Activated CD8-positive, alpha-beta T cell treated with anti-CD3 and anti-CD28 coated beads, Interleukin-2, amount 10 ng/mL, durations not matched to agents 7 days and 5 days (primary cell): ENCODE measurements around the gene TDRD1. TPM values are rescaled to one million over a fixed set of nuclear protein-coding genes. Genes with fewer than 3 reads are reported as not detected.

Experiments
- ATAC-seq: fragments of 150-1000 bp; cut with Tn5 transposase; one replicate; pipeline ENCODE4 v1.10.0; 2021; ENCODE audit warnings: moderate library complexity
- CTCF ChIA-PET: fragments of 350-600 bp; sonication (Branson Sonifier 250); formaldehyde crosslinking; loops from one replicate; lab custom pipeline; 2021; ENCODE audit warnings: antibody characterized with exemption; lab: Charles Lee
- POLR2A ChIA-PET: fragments of 350-600 bp; sonication (Branson Sonifier 250); formaldehyde crosslinking; loops from one replicate; lab custom pipeline; 2021; ENCODE audit warnings: antibody characterized with exemption; lab: Charles Lee
- DNase-seq: peaks from one replicate; pipeline ENCODE4 v3.0.0-alpha.2; 2020
- H3K27ac Mint-ChIP-seq: one replicate; pipeline ENCODE4 v1.8.0; 2021; ENCODE audit warnings: mild to moderate bottlenecking, mixed read lengths
- H3K27me3 Mint-ChIP-seq: one replicate; pipeline ENCODE4 v1.8.0; 2021; ENCODE audit warnings: low read depth, mixed read lengths
- H3K36me3 Mint-ChIP-seq: one replicate; pipeline ENCODE4 v1.8.0; 2021; ENCODE audit warnings: low read depth, mixed read lengths
- H3K4me1 Mint-ChIP-seq: one replicate; pipeline ENCODE4 v1.8.0; 2021; ENCODE audit warnings: low read depth, mixed read lengths
- H3K4me3 Mint-ChIP-seq: one replicate; pipeline ENCODE4 v1.8.0; 2021; ENCODE audit warnings: mild to moderate bottlenecking, mixed read lengths
- H3K9me3 Mint-ChIP-seq: one replicate; pipeline ENCODE4 v1.8.0; 2022; ENCODE audit warnings: mixed read lengths; ENCODE audit not compliant: insufficient read depth
- total RNA-seq, 2 experiments: library from RNA; stranded (reverse); gene quantifications; one replicate each; pipeline ENCODE4 v1.2.3, GENCODE V29; 2021

TDRD1 gene
- total RNA-seq, 2 experiments from 2014 or later, result not detected

GRCh38 chr10:114257498-114257897, 78.3 kb downstream of the TDRD1 start:
- ATAC-seq (no peak), DNase-seq (no peak)
- no peak overlapping the region for H3K4me3 Mint-ChIP-seq
- POLR2A ChIA-PET, result no interaction called here
- H3K27ac Mint-ChIP-seq, result no peak overlapping the region
- no peaks in the 10 kb centered on the region for H3K36me3 Mint-ChIP-seq
- H3K4me1 Mint-ChIP-seq, result no peaks in the 10 kb centered on the region
- CTCF ChIA-PET, result no interaction called here
- no peaks in the 10 kb centered on the region for H3K9me3 Mint-ChIP-seq
- H3K27me3 Mint-ChIP-seq, result no peaks in the 10 kb centered on the region

DNA sequence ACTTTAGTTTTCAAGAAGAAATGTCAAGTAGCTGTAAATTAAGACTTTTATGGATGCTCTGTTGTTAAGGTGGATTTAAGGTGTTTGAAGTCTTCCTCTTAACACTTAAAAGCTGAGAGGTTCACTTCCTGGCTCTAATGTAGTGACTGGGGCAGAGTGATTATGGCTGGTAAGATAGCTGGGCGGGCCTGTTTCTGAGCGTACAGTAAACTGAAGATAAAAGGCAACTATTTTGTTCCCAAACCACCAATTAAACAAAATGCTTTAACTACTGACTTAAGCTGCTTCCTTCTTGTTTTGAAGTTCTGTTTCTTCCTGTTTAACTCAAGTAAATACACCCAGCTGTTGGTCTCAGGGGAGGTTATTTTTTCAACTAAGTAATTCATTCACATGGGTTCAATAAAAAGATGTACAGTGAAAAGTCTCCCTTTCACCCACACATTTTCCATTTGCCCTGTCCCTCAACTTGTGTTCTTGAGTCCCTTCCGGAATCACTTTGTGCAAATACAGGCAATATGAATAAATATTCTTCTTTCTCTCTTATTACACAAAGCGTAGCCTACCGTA, 79.2 kb downstream of the TDRD1 start:
- H3K4me3 Mint-ChIP-seq, result no peak overlapping the region
- ATAC-seq, result no peak
- no peak for DNase-seq
- H3K4me1 Mint-ChIP-seq, result no peaks in the 10 kb centered on the region
- CTCF ChIA-PET, result interaction anchor here (0.8 to 1.1 kb wide), 2 partner anchors 20 to 46 kb away, joined by 4 to 6 read pairs; no protein-coding TSS in a partner anchor
- no peaks in the 10 kb centered on the region for H3K36me3 Mint-ChIP-seq
- POLR2A ChIA-PET, result no interaction called here
- H3K27ac Mint-ChIP-seq, result no peak overlapping the region
- H3K9me3 Mint-ChIP-seq, result no peaks in the 10 kb centered on the region
- no peaks in the 10 kb centered on the region for H3K27me3 Mint-ChIP-seq

DNA sequence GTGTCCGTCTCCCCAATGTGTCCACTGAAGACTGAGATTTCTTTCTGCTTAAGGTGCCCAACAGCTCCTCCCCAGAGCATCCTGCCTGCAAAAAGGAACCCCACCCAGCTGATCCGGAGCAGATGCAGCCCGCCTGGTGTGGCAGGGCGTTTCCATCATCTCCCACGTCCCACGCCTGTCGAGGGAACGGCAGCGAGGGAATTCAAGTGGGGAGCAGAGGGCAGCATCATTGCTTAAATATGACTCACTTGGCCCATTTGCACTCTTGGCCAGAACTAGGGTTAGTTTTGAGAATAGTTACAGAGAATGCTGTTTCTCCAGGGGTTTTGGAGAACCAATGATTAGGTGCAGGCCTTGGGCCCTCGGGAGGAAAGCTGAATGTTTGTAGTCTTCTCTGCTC, 80.7 kb downstream of the TDRD1 start:
- Mint-ChIP-seq H3K27ac (no peak overlapping the region), H3K4me3 (no peak overlapping the region), H3K36me3 (no peaks in the 10 kb centered on the region), H3K27me3 (peaks cover 2% of the 10 kb centered on the region), H3K4me1 (no peaks in the 10 kb centered on the region), H3K9me3 (no peaks in the 10 kb centered on the region)
- CTCF ChIA-PET, result no interaction called here
- no peak for ATAC-seq
- POLR2A ChIA-PET, result no interaction called here
- DNase-seq, result no peak

DNA sequence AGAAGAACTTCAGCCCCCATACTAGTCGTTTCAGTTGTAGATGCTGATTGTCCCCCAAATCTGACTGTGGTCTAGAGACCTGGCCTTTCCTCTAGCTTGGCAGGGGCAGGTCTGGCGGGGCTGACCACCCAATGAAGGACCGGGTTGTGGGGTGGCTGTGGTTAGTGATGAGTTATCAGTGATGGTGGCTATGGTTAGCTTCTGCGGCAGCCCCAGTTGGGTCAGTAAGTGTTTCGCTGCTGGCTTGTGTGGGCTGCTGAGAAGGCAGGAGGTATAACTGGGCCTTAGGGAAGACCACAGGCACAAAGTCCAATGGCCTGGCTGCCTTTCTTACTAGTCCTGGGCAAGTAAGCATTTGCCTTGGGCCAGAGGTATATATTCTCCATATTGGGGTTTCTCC, 81.2 kb downstream of the TDRD1 start:
- ATAC-seq, result no peak
- Mint-ChIP-seq H3K36me3 (no peaks in the 10 kb centered on the region), H3K4me3 (no peak overlapping the region), H3K27me3 (peaks cover 2% of the 10 kb centered on the region), H3K4me1 (no peaks in the 10 kb centered on the region), H3K9me3 (no peaks in the 10 kb centered on the region), H3K27ac (no peak overlapping the region)
- no peak for DNase-seq
- CTCF ChIA-PET, result no interaction called here
- POLR2A ChIA-PET, result no interaction called here

- H3K4me1 Mint-ChIP-seq, result no peaks in the 10 kb centered on the region
- no peak overlapping the region for H3K4me3 Mint-ChIP-seq
- no peaks in the 10 kb centered on the region for H3K36me3 Mint-ChIP-seq
- peaks cover 2% of the 10 kb centered on the region for H3K27me3 Mint-ChIP-seq
- no peaks in the 10 kb centered on the region for H3K9me3 Mint-ChIP-seq
- ATAC-seq (no peak), DNase-seq (no peak)
- CTCF ChIA-PET, result no interaction called here
- H3K27ac Mint-ChIP-seq, result no peak overlapping the region
- POLR2A ChIA-PET, result interaction anchor here (0.7 kb wide), 1 partner anchor 206 kb away, joined by 3 read pairs; no protein-coding TSS in a partner anchor
Measured at GRCh38 chr10:114261076-114261475, 81.9 kb downstream of the TDRD1 start.

GRCh38 chr10:114262496-114262895, 83.3 kb downstream of the TDRD1 start:
- no peak for ATAC-seq
- Mint-ChIP-seq H3K9me3 (no peaks in the 10 kb centered on the region), H3K4me1 (no peaks in the 10 kb centered on the region), H3K27ac (no peak overlapping the region), H3K36me3 (no peaks in the 10 kb centered on the region), H3K4me3 (no peak overlapping the region), H3K27me3 (peaks cover 2% of the 10 kb centered on the region)
- DNase-seq, result no peak
- CTCF ChIA-PET, result no interaction called here
- POLR2A ChIA-PET, result no interaction called here

DNA sequence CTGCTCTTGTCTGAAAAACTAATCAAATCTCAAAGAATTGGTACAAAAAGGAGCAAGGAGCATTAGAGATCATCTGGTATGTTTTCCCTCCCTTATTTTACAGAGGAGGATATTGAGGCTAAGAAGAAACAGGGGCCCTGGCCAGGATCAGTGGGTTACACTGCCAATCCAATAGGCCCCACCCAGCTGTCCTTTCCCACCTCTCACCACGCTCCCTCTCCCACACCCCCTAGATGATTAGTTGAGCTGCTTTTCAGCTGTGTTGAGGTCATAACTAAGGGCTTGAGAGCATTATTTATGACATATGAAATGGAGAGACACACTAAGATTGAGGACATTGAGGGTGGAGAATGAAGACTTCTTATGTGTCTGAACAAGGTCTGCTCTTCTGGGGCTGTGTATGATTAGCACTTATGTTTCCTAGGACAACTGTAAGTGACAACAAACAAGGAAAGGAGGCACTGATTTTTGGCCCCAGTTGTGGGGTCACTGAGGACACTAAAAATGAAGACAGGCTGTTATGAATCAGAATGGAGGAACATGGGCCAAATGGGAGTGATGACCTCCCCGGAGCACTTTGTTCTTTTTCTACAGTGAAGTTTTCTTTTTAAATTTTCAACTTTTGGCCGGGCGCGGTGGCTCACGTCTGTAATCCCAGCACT, 86.4 kb downstream of the TDRD1 start:
- H3K4me3 Mint-ChIP-seq, result no peak overlapping the region
- H3K4me1 Mint-ChIP-seq, result no peaks in the 10 kb centered on the region
- H3K9me3 Mint-ChIP-seq, result no peaks in the 10 kb centered on the region
- ChIA-PET CTCF (no interaction called here), POLR2A (no interaction called here)
- no peak for ATAC-seq
- no peak for DNase-seq
- H3K27me3 Mint-ChIP-seq, result peaks cover 2% of the 10 kb centered on the region
- H3K27ac Mint-ChIP-seq, result no peak overlapping the region
- H3K36me3 Mint-ChIP-seq, result no peaks in the 10 kb centered on the region

DNA sequence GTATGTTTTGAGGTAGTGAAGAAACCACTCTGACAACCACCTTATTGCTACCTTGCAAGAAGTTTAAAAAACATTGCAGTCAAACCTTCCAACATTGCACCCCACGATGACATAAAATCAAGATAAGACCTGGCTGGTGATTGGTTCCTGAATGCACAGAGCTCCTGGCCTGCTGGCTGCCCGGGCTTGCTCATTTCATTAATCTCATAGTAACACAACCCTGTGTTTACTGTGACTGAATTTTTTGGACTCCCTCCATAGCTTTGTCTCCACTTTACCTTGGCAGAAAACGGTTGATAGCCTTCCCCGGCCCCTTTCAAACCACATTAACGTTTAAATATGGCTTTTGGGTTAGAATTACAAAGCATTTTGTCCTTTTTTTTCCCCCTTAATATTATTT, 87.4 kb downstream of the TDRD1 start:
- no peaks in the 10 kb centered on the region for H3K36me3 Mint-ChIP-seq
- no peak for DNase-seq
- no peaks in the 10 kb centered on the region for H3K4me1 Mint-ChIP-seq
- no peaks in the 10 kb centered on the region for H3K9me3 Mint-ChIP-seq
- ChIA-PET CTCF (interaction anchor here (1.5 kb wide), 1 partner anchor 74 kb away, joined by 3 read pairs; no protein-coding TSS in a partner anchor), POLR2A (no interaction called here)
- ATAC-seq, result no peak
- H3K4me3 Mint-ChIP-seq, result no peak overlapping the region
- peaks cover 2% of the 10 kb centered on the region for H3K27me3 Mint-ChIP-seq
- H3K27ac Mint-ChIP-seq, result no peak overlapping the region

DNA sequence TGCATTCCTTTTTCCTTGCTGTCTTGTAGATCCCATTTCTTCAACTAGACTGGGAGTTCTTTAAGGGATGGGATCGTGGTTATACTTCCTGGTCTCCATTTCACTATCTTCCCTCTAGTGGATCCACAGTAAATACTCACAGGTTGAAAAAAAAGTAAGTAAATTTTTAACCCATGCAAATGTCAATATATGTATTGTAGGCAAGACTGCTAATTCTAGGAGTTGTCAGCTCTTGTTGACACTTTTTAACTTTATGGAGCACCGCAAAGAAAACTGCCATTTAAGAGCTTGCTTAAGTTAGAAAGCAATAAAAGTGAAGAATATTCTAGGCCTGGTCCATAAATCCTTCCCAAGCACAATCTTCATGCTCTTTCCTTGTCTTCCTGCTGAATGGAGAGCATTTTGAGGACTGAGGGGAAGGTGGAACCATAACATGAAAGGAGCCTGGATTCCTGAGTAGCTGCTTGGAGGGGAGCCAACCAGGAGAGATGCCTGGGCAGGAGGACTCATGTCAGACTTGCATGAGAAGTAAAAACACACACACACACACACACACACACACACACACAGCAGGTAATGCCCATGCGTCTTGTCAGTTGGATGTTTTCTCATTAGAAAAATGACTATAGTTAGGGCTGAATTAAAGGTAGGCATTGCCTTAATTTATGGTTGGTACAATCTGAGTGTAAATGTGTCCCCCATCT, 92.1 kb downstream of the TDRD1 start:
- CTCF ChIA-PET, result no interaction called here
- Mint-ChIP-seq H3K27me3 (peaks cover 6% of the 10 kb centered on the region), H3K27ac (no peak overlapping the region), H3K36me3 (no peaks in the 10 kb centered on the region), H3K9me3 (no peaks in the 10 kb centered on the region), H3K4me3 (no peak overlapping the region), H3K4me1 (no peaks in the 10 kb centered on the region)
- ATAC-seq (no peak), DNase-seq (no peak)
- POLR2A ChIA-PET, result no interaction called here

GRCh38 chr10:114271779-114272167, 92.6 kb downstream of the TDRD1 start:
- POLR2A ChIA-PET, result no interaction called here
- peaks cover 6% of the 10 kb centered on the region for H3K27me3 Mint-ChIP-seq

DNA sequence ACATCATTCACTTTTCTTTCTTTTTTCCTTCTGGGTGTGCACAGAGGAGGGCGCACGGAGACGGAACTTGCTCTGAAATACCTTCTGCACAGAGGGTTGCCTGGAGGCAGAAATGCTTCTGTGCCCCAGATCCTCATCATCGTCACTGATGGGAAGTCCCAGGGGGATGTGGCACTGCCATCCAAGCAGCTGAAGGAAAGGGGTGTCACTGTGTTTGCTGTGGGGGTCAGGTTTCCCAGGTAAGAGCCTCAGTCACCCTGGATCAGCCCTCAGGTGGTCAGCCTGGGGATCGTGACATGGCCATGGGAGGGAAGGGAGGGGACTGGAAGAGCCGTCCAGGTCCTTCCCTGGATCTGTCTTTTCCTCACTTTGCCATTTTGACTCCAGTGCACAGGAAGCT, 93.5 kb downstream of the TDRD1 start:
- no peaks in the 10 kb centered on the region for H3K36me3 Mint-ChIP-seq
- no peak overlapping the region for H3K27ac Mint-ChIP-seq
- ATAC-seq (no peak), DNase-seq (no peak)
- ChIA-PET POLR2A (no interaction called here), CTCF (interaction anchor here (1.3 kb wide), 1 partner anchor 31 kb away, joined by 6 read pairs; no protein-coding TSS in a partner anchor)
- peaks cover 9% of the 10 kb centered on the region for H3K27me3 Mint-ChIP-seq
- no peaks in the 10 kb centered on the region for H3K9me3 Mint-ChIP-seq
- H3K4me3 Mint-ChIP-seq, result no peak overlapping the region
- H3K4me1 Mint-ChIP-seq, result no peaks in the 10 kb centered on the region

More at GRCh38 chr10:114271779-114272167, 92.6 kb downstream of the TDRD1 start:
- H3K4me3 Mint-ChIP-seq, result no peak overlapping the region
- no peaks in the 10 kb centered on the region for H3K9me3 Mint-ChIP-seq
- DNase-seq, result no peak
- CTCF ChIA-PET, result no interaction called here
- H3K36me3 Mint-ChIP-seq, result no peaks in the 10 kb centered on the region
- H3K27ac Mint-ChIP-seq, result no peak overlapping the region
- H3K4me1 Mint-ChIP-seq, result no peaks in the 10 kb centered on the region
- no peak for ATAC-seq

DNA sequence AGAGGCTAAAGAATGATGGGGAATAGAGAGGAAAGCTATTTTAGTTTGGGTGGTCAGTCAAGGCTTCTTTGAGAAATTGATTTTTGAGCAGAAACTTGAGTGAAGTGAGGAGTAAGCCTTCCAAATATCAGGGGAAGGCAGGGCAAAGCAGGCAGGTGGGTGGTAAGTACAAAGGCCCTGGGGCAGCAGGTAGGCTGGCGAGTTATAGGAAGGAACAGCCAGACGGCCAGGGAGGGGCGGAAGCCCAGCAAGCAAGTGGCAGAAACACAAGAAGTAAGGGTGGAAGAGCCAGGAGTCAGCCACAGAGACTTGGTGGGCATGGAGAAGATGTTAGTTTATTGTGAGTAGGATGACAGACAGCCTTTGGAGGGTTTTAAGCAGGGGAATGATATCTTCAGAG, 94.8 kb downstream of the TDRD1 start:
- Mint-ChIP-seq H3K27ac (no peak overlapping the region), H3K36me3 (no peaks in the 10 kb centered on the region), H3K9me3 (no peaks in the 10 kb centered on the region), H3K4me1 (no peaks in the 10 kb centered on the region), H3K4me3 (no peak overlapping the region), H3K27me3 (peaks cover 9% of the 10 kb centered on the region)
- ChIA-PET CTCF (no interaction called here), POLR2A (no interaction called here)
- no peak for ATAC-seq
- DNase-seq, result no peak
